Measurements from ENCODE around the gene PRKAG2.
"Not testable (repeated sequence)": the region's sequence is repeated elsewhere in the genome, so short reads cannot be mapped to it uniquely, and the experiment has no call there.

The PRKAG2 gene

GRCh38 chr7:151837285-151838042 lies 39.5 kb downstream of the PRKAG2 start:
- no peak for DNase-seq (ENCODE audit: low read depth in 2 of 3, low spot score in 2 of 3)

GRCh38 chr7:151836927-151837205 lies 40.0 kb downstream of the PRKAG2 start:
- DNase-seq (ENCODE audit: low read depth in 2 of 3, low spot score in 2 of 3) = no peak

GRCh38 chr7:151836191-151836926 lies 40.6 kb downstream of the PRKAG2 start:
- no peak for DNase-seq (ENCODE audit: low read depth in 2 of 3, low spot score in 2 of 3)

GRCh38 chr7:151835636-151836035 lies 41.3 kb downstream of the PRKAG2 start:
- no peak for DNase-seq (ENCODE audit: low read depth in 2 of 3, low spot score in 2 of 3)

- no peak for DNase-seq (ENCODE audit: low read depth in 2 of 3, low spot score in 2 of 3)
Measured at GRCh38 chr7:151834271-151835035, 42.5 kb downstream of the PRKAG2 start.

GRCh38 chr7:151833691-151834090 lies 43.2 kb downstream of the PRKAG2 start:
- no peak for DNase-seq (ENCODE audit: low read depth in 2 of 3, low spot score in 2 of 3)

GRCh38 chr7:151833213-151833651 lies 43.7 kb downstream of the PRKAG2 start:
- no peak for DNase-seq (ENCODE audit: low read depth in 2 of 3, low spot score in 2 of 3)

GRCh38 chr7:151832656-151833055 lies 44.3 kb downstream of the PRKAG2 start:
- no peak for DNase-seq (ENCODE audit: low read depth in 2 of 3, low spot score in 2 of 3)

GRCh38 chr7:151832138-151832537 lies 44.8 kb downstream of the PRKAG2 start:
- no peak for DNase-seq (ENCODE audit: low read depth in 2 of 3, low spot score in 2 of 3)

GRCh38 chr7:151831606-151832005 lies 45.3 kb downstream of the PRKAG2 start:
- DNase-seq (ENCODE audit: low read depth in 2 of 3, low spot score in 2 of 3) = no peak

GRCh38 chr7:151830121-151830830 lies 46.6 kb downstream of the PRKAG2 start:
- no peak for DNase-seq (ENCODE audit: low read depth in 2 of 3, low spot score in 2 of 3)

GRCh38 chr7:151829707-151830106 lies 47.2 kb downstream of the PRKAG2 start:
- DNase-seq (ENCODE audit: low read depth in 2 of 3, low spot score in 2 of 3) = no peak

GRCh38 chr7:151827620-151828019 lies 49.3 kb downstream of the PRKAG2 start:
- no peak for DNase-seq (ENCODE audit: low read depth in 2 of 3, low spot score in 2 of 3)

- DNase-seq (ENCODE audit: low read depth in 2 of 3, low spot score in 2 of 3) = not testable (repeated sequence)
Measured at GRCh38 chr7:151826316-151826715, 50.6 kb downstream of the PRKAG2 start.

GRCh38 chr7:151825721-151826120 lies 51.2 kb downstream of the PRKAG2 start:
- no peak for DNase-seq (ENCODE audit: low read depth in 2 of 3, low spot score in 2 of 3)

- DNase-seq (ENCODE audit: low read depth in 2 of 3, low spot score in 2 of 3) = no peak
Measured at GRCh38 chr7:151824373-151824933, 52.5 kb downstream of the PRKAG2 start.

GRCh38 chr7:151823566-151824372 lies 53.1 kb downstream of the PRKAG2 start:
- DNase-seq (ENCODE audit: low read depth in 2 of 3, low spot score in 2 of 3) = no peak

GRCh38 chr7:151822541-151823181 lies 54.3 kb downstream of the PRKAG2 start:
- DNase-seq (ENCODE audit: low read depth in 2 of 3, low spot score in 2 of 3) = no peak

- no peak for DNase-seq (ENCODE audit: low read depth in 2 of 3, low spot score in 2 of 3)
Measured at GRCh38 chr7:151821806-151822540, 54.9 kb downstream of the PRKAG2 start.

All from activated CD8-positive, alpha-beta memory T cell treated with anti-CD3 and anti-CD28 coated beads for 48 hours (primary cell).